ENCODE data around the gene FOXO4.

- TF ChIP-seq, protein P1, sequence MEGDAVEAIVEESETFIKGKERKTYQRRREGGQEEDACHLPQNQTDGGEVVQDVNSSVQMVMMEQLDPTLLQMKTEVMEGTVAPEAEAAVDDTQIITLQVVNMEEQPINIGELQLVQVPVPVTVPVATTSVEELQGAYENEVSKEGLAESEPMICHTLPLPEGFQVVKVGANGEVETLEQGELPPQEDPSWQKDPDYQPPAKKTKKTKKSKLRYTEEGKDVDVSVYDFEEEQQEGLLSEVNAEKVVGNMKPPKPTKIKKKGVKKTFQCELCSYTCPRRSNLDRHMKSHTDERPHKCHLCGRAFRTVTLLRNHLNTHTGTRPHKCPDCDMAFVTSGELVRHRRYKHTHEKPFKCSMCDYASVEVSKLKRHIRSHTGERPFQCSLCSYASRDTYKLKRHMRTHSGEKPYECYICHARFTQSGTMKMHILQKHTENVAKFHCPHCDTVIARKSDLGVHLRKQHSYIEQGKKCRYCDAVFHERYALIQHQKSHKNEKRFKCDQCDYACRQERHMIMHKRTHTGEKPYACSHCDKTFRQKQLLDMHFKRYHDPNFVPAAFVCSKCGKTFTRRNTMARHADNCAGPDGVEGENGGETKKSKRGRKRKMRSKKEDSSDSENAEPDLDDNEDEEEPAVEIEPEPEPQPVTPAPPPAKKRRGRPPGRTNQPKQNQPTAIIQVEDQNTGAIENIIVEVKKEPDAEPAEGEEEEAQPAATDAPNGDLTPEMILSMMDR (conservative IDR thresholded peaks at IDR 0.05; ENCODE audit: low read length) = no peak
- no peak for TF ChIP-seq EZH2phosphoT487 (IDR thresholded peaks at IDR 0.05; ENCODE audit: borderline replicate concordance, low read depth, low read length)
These were observed 16.3 kb downstream of the FOXO4 start for GRCh38 chrX:71111921-71112431.
